Measurements from ENCODE around the gene CPT2.

- no peak for TF ChIP-seq EZH2phosphoT487 (IDR thresholded peaks at IDR 0.05; ENCODE audit: insufficient read depth, low read depth)
- TF ChIP-seq EZH2 (IDR thresholded peaks at IDR 0.05; ENCODE audit: insufficient read depth, poor library complexity, severe bottlenecking) = no peak
Observed at GRCh38 chr1:53165408-53165961, 31.1 kb upstream of the CPT2 start.

Data from GM23248 (cell line).